Panc1 (cell line): ENCODE measurements around the gene PHIP. TPM values are rescaled to one million over a fixed set of nuclear protein-coding genes. Genes with fewer than 3 reads are reported as not detected.

Source experiments
- ATAC-seq: fragments of 200-7000 bp; cut with Tn5 transposase; 2 replicates; pipeline ENCODE4 v1.9.1; 2020; ENCODE audit warnings: mild to moderate bottlenecking, moderate library complexity
- BruUV-seq: library from RNA; stranded (reverse); fragments of 400-500 nt; replicated peaks from 2 replicates; lab custom pipeline; 2021; lab: Mats Ljungman, UMichigan
- CTCF ChIA-PET: fragments of 300-600 bp; sonication (Branson Sonifier 250); formaldehyde crosslinking; loops from one replicate; lab custom pipeline; 2022; ENCODE audit warnings: antibody characterized with exemption; lab: Charles Lee
- POLR2A ChIA-PET: fragments of 300-600 bp; sonication (Branson Sonifier 250); formaldehyde crosslinking; loops from one replicate; lab custom pipeline; 2022; ENCODE audit warnings: antibody characterized with exemption; lab: Charles Lee
- DNase-seq: peaks from one replicate; pipeline ENCODE4 v3.0.0-alpha.2; 2010; ENCODE audit warnings: low read depth, low spot score
- H3K27ac ChIP-seq: 2 replicates; pipeline ENCODE4 v1.5.1; 2011; ENCODE audit warnings: mild to moderate bottlenecking, low read length, inconsistent platforms
- H3K27me3 ChIP-seq: fragments of 200-500 bp; sonication (Bioruptor generic); 2 replicates; pipeline ENCODE4 v1.6.0; 2014; ENCODE audit warnings: low read length, inconsistent platforms; ENCODE audit not compliant: control insufficient read depth, insufficient read depth
- H3K36me3 ChIP-seq: fragments of 200-500 bp; sonication (Bioruptor generic); 2 replicates; pipeline ENCODE4 v1.5.1; 2014; ENCODE audit warnings: inconsistent platforms, mild to moderate bottlenecking, low read length, moderate library complexity; ENCODE audit not compliant: control insufficient read depth, insufficient read depth
- H3K4me1 ChIP-seq: 2 replicates; pipeline ENCODE4 v1.5.1; 2011; ENCODE audit warnings: inconsistent platforms, mild to moderate bottlenecking, low read length, moderate library complexity; ENCODE audit not compliant: control insufficient read depth, insufficient read depth
- H3K4me3 ChIP-seq, 2 experiments: 2 replicates each; pipeline ENCODE4 v1.5.1; 2011 to 2012; ENCODE audit warnings: low read depth in 2 of 2, low read length in 2 of 2, mild to moderate bottlenecking in 2 of 2, inconsistent platforms in 1 of 2, moderate library complexity in 1 of 2
- H3K9me3 ChIP-seq: fragments of 200-500 bp; sonication (Bioruptor generic); 2 replicates; pipeline ENCODE4 v1.5.1; 2014; ENCODE audit warnings: low read depth, mild to moderate bottlenecking, inconsistent platforms, low read length, moderate library complexity; ENCODE audit not compliant: control insufficient read depth, insufficient read depth
- CTCF ChIP-seq: fragments of 450-650 bp; IDR thresholded peaks from 2 replicates; pipeline ENCODE4 v1.5.1; 2017; ENCODE audit warnings: mild to moderate bottlenecking
- POLR2AphosphoS5 ChIP-seq: IDR thresholded peaks from 2 replicates; pipeline ENCODE4 v1.6.1; 2012; ENCODE audit warnings: mild to moderate bottlenecking, low read depth, low read length, moderate library complexity
- REST ChIP-seq, 2 experiments: IDR thresholded peaks; 2 replicates each; pipeline ENCODE4 v1.6.1; 2011 to 2012; ENCODE audit warnings: low read depth in 2 of 2, control low read depth in 1 of 2, low read length in 1 of 2, mild to moderate bottlenecking in 1 of 2, moderate library complexity in 1 of 2; ENCODE audit not compliant: insufficient read depth in 1 of 2
- SIN3A ChIP-seq: IDR thresholded peaks from 2 replicates; pipeline ENCODE4 v1.6.1; 2012; ENCODE audit warnings: low read depth, mild to moderate bottlenecking, low read length, moderate library complexity, borderline replicate concordance; ENCODE audit not compliant: insufficient read depth
- TCF7L2 ChIP-seq: IDR thresholded peaks from 2 replicates; pipeline ENCODE4 v1.6.1; 2011; ENCODE audit warnings: mild to moderate bottlenecking, low read depth, low read length, inconsistent platforms
- in situ Hi-C: cut with HindIII; loops from 2 replicates; pipeline ENCODE4 v1.10.0; 2016; ENCODE audit warnings: low sequenced_read_pairs, low pct_unique_long_range_greater_than_20kb
- intact Hi-C: fragments of 100-400 bp; cut with micrococcal nuclease; formaldehyde crosslinking; loops from one replicate; pipeline ENCODE4 v1.10.0; 2022; ENCODE audit not compliant: unreplicated experiment
- total RNA-seq: library from RNA; stranded (reverse); gene quantifications from one replicate; pipeline ENCODE4 v1.2.1, GENCODE V29; 2021; ENCODE audit not compliant: unreplicated experiment

PHIP gene
- total RNA-seq, 1 experiment from 2014 or later, result 28.0 TPM

GRCh38 chr6:78966542-78966941, 111.5 kb downstream of the PHIP start:
- no peak for ATAC-seq
- no TSS peak for BruUV-seq
- in situ Hi-C loops, result no loop called here
- ChIA-PET POLR2A (no interaction called here), CTCF (no interaction called here)
- Histone ChIP-seq H3K36me3 (peaks cover 66% of the 10 kb centered on the region), H3K4me1 (no peaks in the 10 kb centered on the region), H3K4me3 (no peak overlapping the region), H3K27ac (no peak overlapping the region), H3K27me3 (no peaks in the 10 kb centered on the region), H3K9me3 (no peaks in the 10 kb centered on the region)
- TF ChIP-seq CTCF (no peak), SIN3A (no peak), REST (IDR thresholded peaks at IDR 0.05; ENCODE audit: insufficient read depth in 1 of 2, low read depth in 2 of 2, low read length in 1 of 2) (no peak), POLR2AphosphoS5 (no peak), TCF7L2 (no peak)
- DNase-seq, result no peak
- intact Hi-C loops, result no loop called here

- peaks cover 59% of the 10 kb centered on the region for H3K36me3 ChIP-seq
- no peak for ATAC-seq
- no peaks in the 10 kb centered on the region for H3K9me3 ChIP-seq
- ChIA-PET POLR2A (interaction anchor here (0.6 kb wide), 1 partner anchor 116 kb away, joined by 3 read pairs; no protein-coding TSS in a partner anchor), CTCF (no interaction called here)
- H3K4me1 ChIP-seq, result no peaks in the 10 kb centered on the region
- no peak for TF ChIP-seq CTCF
- BruUV-seq, result no TSS peak
- no peak overlapping the region for H3K4me3 ChIP-seq
- H3K27ac ChIP-seq, result no peak overlapping the region
- intact Hi-C loops (no loop called here), in situ Hi-C loops (no loop called here)
- no peak for DNase-seq
- no peaks in the 10 kb centered on the region for H3K27me3 ChIP-seq
These were observed 115.6 kb downstream of the PHIP start for GRCh38 chr6:78962448-78962847.

- BruUV-seq, result no TSS peak
- H3K9me3 ChIP-seq, result peaks cover 8% of the 10 kb centered on the region; the same call in 1 of the 2 replicates
- no peaks in the 10 kb centered on the region for H3K4me1 ChIP-seq
- CTCF ChIA-PET, result no interaction called here
- no peak overlapping the region for H3K27ac ChIP-seq
- H3K36me3 ChIP-seq, result peaks cover 35% of the 10 kb centered on the region
- DNase-seq, result no peak
- ATAC-seq, result no peak
- TF ChIP-seq TCF7L2, result no peak
- TF ChIP-seq CTCF, result no peak
- no peak for TF ChIP-seq REST (IDR thresholded peaks at IDR 0.05; ENCODE audit: insufficient read depth in 1 of 2, low read depth in 2 of 2, low read length in 1 of 2)
- TF ChIP-seq POLR2AphosphoS5, result no peak
- TF ChIP-seq SIN3A, result no peak
- H3K27me3 ChIP-seq, result no peaks in the 10 kb centered on the region
- in situ Hi-C loops, result no loop called here
- intact Hi-C loops, result no loop called here
- POLR2A ChIA-PET, result no interaction called here
- H3K4me3 ChIP-seq, result no peak overlapping the region
These were observed 123.3 kb downstream of the PHIP start for GRCh38 chr6:78954740-78955139.
